ENCODE measurements around the gene GALK2. TPM values are rescaled to one million over a fixed set of nuclear protein-coding genes. Genes with fewer than 3 reads are reported as not detected.
"Not testable (repeated sequence)": the region's sequence is repeated elsewhere in the genome, so short reads cannot be mapped to it uniquely, and the experiment has no call there.

GALK2 gene
- total and polyA plus RNA-seq, 2 donors (not counting 1 experiment from before 2014, with no cell fraction given) = 11.2 to 23.1 TPM

GRCh38 chr15:49343546-49343945 lies 173.5 kb downstream of the GALK2 start:
- H3K9me3 ChIP-seq (ENCODE audit: control extremely low read depth in 1 of 3, control insufficient read depth in 2 of 3, insufficient read depth in 1 of 3, low read length in 2 of 3) = peaks cover 0 to 9% (median 1%) of the 10 kb centered on the region in 3 donors
- intact Hi-C loops (cut with micrococcal nuclease) = no loop called here
- H3K27me3 Mint-ChIP-seq = no peaks in the 10 kb centered on the region

GRCh38 chr15:49354439-49354838 lies 184.4 kb downstream of the GALK2 start:
- H3K27ac Mint-ChIP-seq; H3K9ac ChIP-seq (ENCODE audit: low read length); ATAC-seq (ENCODE audit: low read depth); H3K9me3 ChIP-seq (ENCODE audit: control extremely low read depth in 1 of 3, control insufficient read depth in 2 of 3, insufficient read depth in 1 of 3, low read length in 2 of 3); POLR2A ChIA-PET; H2AFZ ChIP-seq (ENCODE audit: insufficient read depth, low read depth, low read length, poor library complexity, severe bottlenecking); H3K36me3 ChIP-seq (replicated peaks in 1 of 2; ENCODE audit: control extremely low read depth in 1 of 2, control insufficient read depth in 1 of 2, extremely low read depth in 1 of 2, insufficient read depth in 2 of 2, low read length in 1 of 2); H3K4me3 ChIP-seq (ENCODE audit: control extremely low read depth in 1 of 5, extremely low read depth in 1 of 5, insufficient read depth in 1 of 5, low read depth in 2 of 5, low read length in 4 of 5); DNase-seq; H4K20me1 ChIP-seq (ENCODE audit: control insufficient read depth, insufficient read depth, low read length, poor library complexity, severe bottlenecking); H3K4me1 ChIP-seq (ENCODE audit: control insufficient read depth in 2 of 2, insufficient read depth in 2 of 2, low read length in 2 of 2); H3K4me3 Mint-ChIP-seq; H3K27me3 ChIP-seq (replicated peaks in 1 of 4; ENCODE audit: control extremely low read depth in 1 of 4, control insufficient read depth in 3 of 4, insufficient read depth in 4 of 4, low read length in 3 of 4); H3K27ac ChIP-seq (ENCODE audit: low read length in 2 of 2); H3K27me3 Mint-ChIP-seq; H3K79me2 ChIP-seq (ENCODE audit: control insufficient read depth, insufficient read depth, low read length); H3K4me2 ChIP-seq (replicated peaks; ENCODE audit: low read depth, low read length, poor library complexity, severe bottlenecking); H3K9me3 Mint-ChIP-seq (ENCODE audit: insufficient read depth); intact Hi-C loops (cut with micrococcal nuclease); H3K4me1 Mint-ChIP-seq; CTCF ChIA-PET: not testable (repeated sequence)
- 96% methylated on average over 10 of the region's 17 CpGs for WGBS (ENCODE audit: insufficient coverage)

More at GRCh38 chr15:49343546-49343945, 173.5 kb downstream of the GALK2 start:
- H3K9me3 Mint-ChIP-seq (ENCODE audit: insufficient read depth) = peaks cover 5% of the 10 kb centered on the region
- Histone ChIP-seq H4K20me1 (ENCODE audit: control insufficient read depth, insufficient read depth, low read length, poor library complexity, severe bottlenecking) (no peaks in the 10 kb centered on the region), H2AFZ (ENCODE audit: insufficient read depth, low read depth, low read length, poor library complexity, severe bottlenecking) (no peak overlapping the region), H3K4me1 (ENCODE audit: control insufficient read depth in 2 of 2, insufficient read depth in 2 of 2, low read length in 2 of 2) (no peaks in the 10 kb centered on the region), H3K79me2 (ENCODE audit: control insufficient read depth, insufficient read depth, low read length) (no peaks in the 10 kb centered on the region), H3K36me3 (replicated peaks in 1 of 2; ENCODE audit: control extremely low read depth in 1 of 2, control insufficient read depth in 1 of 2, extremely low read depth in 1 of 2, insufficient read depth in 2 of 2, low read length in 1 of 2) (no peaks in the 10 kb centered on the region), H3K27ac (ENCODE audit: low read length in 2 of 2) (no peak overlapping the region), H3K27me3 (replicated peaks in 1 of 4; ENCODE audit: control extremely low read depth in 1 of 4, control insufficient read depth in 3 of 4, insufficient read depth in 4 of 4, low read length in 3 of 4) (no peaks in the 10 kb centered on the region), H3K4me3 (ENCODE audit: control extremely low read depth in 1 of 5, extremely low read depth in 1 of 5, insufficient read depth in 1 of 5, low read depth in 2 of 5, low read length in 4 of 5) (no peak overlapping the region), H3K9ac (ENCODE audit: low read length) (no peak overlapping the region), H3K4me2 (replicated peaks; ENCODE audit: low read depth, low read length, poor library complexity, severe bottlenecking) (no peak overlapping the region)
- H3K4me3 Mint-ChIP-seq = no peak overlapping the region
- TF ChIP-seq EZH2 (IDR thresholded peaks at IDR 0.05; ENCODE audit: borderline replicate concordance, insufficient read depth, low read depth, low read length, poor library complexity, severe bottlenecking) (no peak), CTCF (IDR thresholded peaks at IDR 0.05) (no peak)
- ATAC-seq (ENCODE audit: low read depth) = no peak
- POLR2A ChIA-PET = no interaction called here
- H3K27ac Mint-ChIP-seq = no peak overlapping the region
- CTCF ChIA-PET = no interaction called here
- no peak for DNase-seq
- no peaks in the 10 kb centered on the region for H3K4me1 Mint-ChIP-seq
